HepG2 (cell line): ENCODE measurements around the gene GRM8. TPM values are rescaled to one million over a fixed set of nuclear protein-coding genes. Genes with fewer than 3 reads are reported as not detected.

ENCODE experiments used
- ATAC-seq: fragments of 200-7000 bp; cut with Tn5 transposase; 3 replicates; pipeline ENCODE4 v1.9.1; 2020; ENCODE audit warnings: mild to moderate bottlenecking, moderate library complexity
- BruUV-seq: library from RNA; stranded (reverse); fragments of 400-500 nt; replicated peaks from 2 replicates; lab custom pipeline; 2021; lab: Mats Ljungman, UMichigan
- CTCF ChIA-PET: fragments of 300-600 bp; formaldehyde crosslinking; extraction: SDS; loops from one replicate; lab custom pipeline; 2021; ENCODE audit warnings: low total read pairs, inconsistent platforms, low intra/inter-chr PET ratio; lab: Yijun Ruan, JAX
- POLR2A ChIA-PET: fragments of 350-600 bp; sonication (Branson Sonifier 250); formaldehyde crosslinking; loops from one replicate; lab custom pipeline; 2020; ENCODE audit warnings: antibody characterized with exemption, inconsistent platforms; lab: Yijun Ruan, JAX
- DNase-seq: peaks from one replicate; pipeline ENCODE4 v3.0.0-alpha.2; 2015; ENCODE audit warnings: low spot score
- FAIRE-seq: peaks from 3 replicates; lab custom pipeline; 2011; peaks lifted over from hg19 to GRCh38; lab: Jason Lieb, UNC
- H2AFZ ChIP-seq: one replicate; pipeline ENCODE4 v1.6.1; 2011; ENCODE audit warnings: low read length, inconsistent platforms
- H3K27ac ChIP-seq: fragments of 300-600 bp; 3 replicates; pipeline ENCODE4 v1.8.0; 2011; ENCODE audit warnings: mixed run types, mild to moderate bottlenecking, mixed read lengths, low read length, inconsistent platforms; ENCODE audit not compliant: insufficient read depth; ENCODE audit errors: extremely low read length
- H3K27me3 ChIP-seq, 2 experiments: fragments of 200-600 bp in 1 of 2; 2 replicates in 1 of 2; 3 replicates in 1 of 2; pipeline versions ENCODE4 v1.6.0 to v1.8.0; 2011; ENCODE audit warnings: low read length in 2 of 2, mild to moderate bottlenecking in 2 of 2, moderate library complexity in 2 of 2, inconsistent platforms in 1 of 2; ENCODE audit not compliant: insufficient read depth in 2 of 2, control insufficient read depth in 1 of 2
- H3K36me3 ChIP-seq, 2 experiments: fragments of 200-600 bp in 1 of 2; replicated peaks in 1 of 2; 2 replicates in 1 of 2; 3 replicates in 1 of 2; pipeline versions ENCODE4 v1.5.1 to v1.8.0; 2011; ENCODE audit warnings: low read length in 2 of 2, inconsistent platforms in 1 of 2; ENCODE audit not compliant: insufficient read depth in 2 of 2, control insufficient read depth in 1 of 2
- H3K4me1 ChIP-seq: 2 replicates; pipeline ENCODE4 v1.5.1; 2012; ENCODE audit warnings: low read length, inconsistent platforms; ENCODE audit not compliant: insufficient read depth
- H3K4me2 ChIP-seq: 2 replicates; pipeline ENCODE4 v1.6.0; 2011; ENCODE audit warnings: low read depth, low read length, inconsistent platforms
- H3K4me3 ChIP-seq, 3 experiments: fragments of 200-600 bp in 1 of 3; sonication (generic), shearing (Covaris generic) in 1 of 3; replicated peaks in 1 of 3; 2 replicates each; pipeline ENCODE4 v1.5.1; 2011 to 2016; ENCODE audit warnings: low read length in 3 of 3, inconsistent platforms in 2 of 3, low read depth in 2 of 3, mild to moderate bottlenecking in 2 of 3, control low read depth in 1 of 3, mixed read lengths in 1 of 3; ENCODE audit not compliant: insufficient read depth in 1 of 3
- H3K79me2 ChIP-seq: one replicate; pipeline ENCODE4 v1.6.1; 2011; ENCODE audit warnings: low read length, inconsistent platforms; ENCODE audit not compliant: insufficient read depth
- H3K9ac ChIP-seq: 2 replicates; pipeline ENCODE4 v1.6.0; 2011; ENCODE audit warnings: mild to moderate bottlenecking, low read depth, low read length, inconsistent platforms; ENCODE audit not compliant: insufficient read depth
- H3K9me3 ChIP-seq: 2 replicates; pipeline ENCODE4 v1.5.1; 2012; ENCODE audit warnings: mild to moderate bottlenecking, low read length
- H4K20me1 ChIP-seq: 2 replicates; pipeline ENCODE4 v1.6.0; 2011; ENCODE audit warnings: inconsistent platforms, mild to moderate bottlenecking, low read length, moderate library complexity; ENCODE audit not compliant: insufficient read depth
- ARNT2 ChIP-seq: sonication (generic); formaldehyde crosslinking; IDR thresholded peaks from 2 replicates; pipeline ENCODE4 v1.8.0; 2022; ENCODE audit warnings: mild to moderate bottlenecking, low read depth, missing genetic modification reagents, moderate library complexity
- CAMTA2 ChIP-seq: sonication (generic); formaldehyde crosslinking; IDR thresholded peaks from 2 replicates; pipeline ENCODE4 v1.4.0; 2020; ENCODE audit warnings: mild to moderate bottlenecking, missing genetic modification reagents, borderline replicate concordance
- LCORL ChIP-seq, 2 experiments: fragments of 450-650 bp in 1 of 2; sonication (generic) in 1 of 2; formaldehyde crosslinking in 1 of 2; IDR thresholded peaks; 2 replicates each; pipeline versions ENCODE4 v1.5.0 to v1.6.1; 2017 to 2020; ENCODE audit warnings: antibody characterized with exemption in 1 of 2, missing genetic modification reagents in 1 of 2
- PRMT3 ChIP-seq: sonication (generic); formaldehyde crosslinking; IDR thresholded peaks from 2 replicates; pipeline ENCODE4 v1.8.1; 2022; ENCODE audit warnings: low read depth, mild to moderate bottlenecking, moderate library complexity, missing genetic modification reagents, borderline replicate concordance
- RBFOX2 ChIP-seq: fragments of 200-400 bp; formaldehyde crosslinking; IDR thresholded peaks from 2 replicates; pipeline ENCODE4 v1.6.1; 2017; ENCODE audit warnings: low read depth, mild to moderate bottlenecking, low read length
- RFX1 ChIP-seq: fragments of 450-650 bp; IDR thresholded peaks from 2 replicates; pipeline ENCODE4 v1.6.1; 2017
- SAFB2 ChIP-seq: sonication (generic); formaldehyde crosslinking; IDR thresholded peaks from 2 replicates; pipeline ENCODE4 v1.5.1; 2020; ENCODE audit warnings: missing genetic modification reagents, low read depth, mild to moderate bottlenecking, borderline replicate concordance
- SOX6 ChIP-seq, 2 experiments: fragments of 450-650 bp in 1 of 2; sonication (generic) in 1 of 2; formaldehyde crosslinking in 1 of 2; IDR thresholded peaks; 2 replicates each; pipeline versions ENCODE4 v1.4.0 to v1.6.1; 2017 to 2020; ENCODE audit warnings: antibody characterized with exemption in 1 of 2, mild to moderate bottlenecking in 1 of 2, missing genetic modification reagents in 1 of 2
- ZNF12 ChIP-seq: sonication (generic); formaldehyde crosslinking; IDR thresholded peaks from 2 replicates; pipeline ENCODE4 v1.5.0; 2020; ENCODE audit warnings: missing genetic modification reagents
- ZNF549 ChIP-seq: sonication (generic); formaldehyde crosslinking; IDR thresholded peaks from 2 replicates; pipeline ENCODE4 v1.5.0; 2020; ENCODE audit warnings: missing genetic modification reagents
- ZNF670 ChIP-seq: sonication (generic); formaldehyde crosslinking; IDR thresholded peaks from 2 replicates; pipeline ENCODE4 v1.8.0; 2022; ENCODE audit warnings: mild to moderate bottlenecking, missing genetic modification reagents, borderline replicate concordance
- WGBS: methylation state at CpG from one replicate; pipeline ENCODE4 v1.1.6; 2017; ENCODE audit warnings: low lambda C conversion rate; 5-methylcytosine and 5-hydroxymethylcytosine counted together
- in situ Hi-C: cut with HindIII; loops from 2 replicates; pipeline ENCODE4 v1.10.0; 2017; ENCODE audit warnings: low pct_unique_long_range_greater_than_20kb; ENCODE audit not compliant: extremely low pct_ligation_motif_present
- intact Hi-C: fragments of 100-400 bp; cut with micrococcal nuclease; formaldehyde crosslinking; loops from one replicate; pipeline ENCODE4 v1.10.0; 2022; ENCODE audit not compliant: unreplicated experiment
- polyA plus RNA-seq, 8 experiments: library from polyadenylated mRNA; depleted of rRNA in 3 of 8; stranded (reverse) in 7 of 8; unstranded in 1 of 8; fragments of >200 nt; fragmentation: Illumina TruSeq in 4 of 8; extraction: Trizol in 4 of 8; gene quantifications; 2 replicates each; pipeline versions ENCODE4 v1.2.1 to v1.2.3, GENCODE V29; 2011 to 2016; ENCODE audit warnings: low read depth in 4 of 8, missing spikeins in 1 of 8, mixed read lengths in 1 of 8; ENCODE audit not compliant: insufficient read depth in 1 of 8
- total RNA-seq, 5 experiments: library from RNA; depleted of rRNA; stranded (reverse); fragments of >200 nt; fragmentation: Illumina TruSeq; extraction: Trizol; gene quantifications; 2 replicates each; pipeline ENCODE4 v1.2.3, GENCODE V29; 2016; ENCODE audit warnings: low read depth in 1 of 5
- TF ChIP-seq, protein P1 (sequence below): sonication (generic); formaldehyde crosslinking; IDR thresholded peaks from 2 replicates; pipeline ENCODE4 v1.4.0; 2020; ENCODE audit warnings: missing genetic modification reagents, borderline replicate concordance
- TF ChIP-seq, protein P2 (sequence below): sonication (generic); formaldehyde crosslinking; IDR thresholded peaks from 2 replicates; pipeline ENCODE4 v1.4.0; 2020; ENCODE audit warnings: missing genetic modification reagents
- TF ChIP-seq, protein P3 (sequence below): sonication (generic); formaldehyde crosslinking; IDR thresholded peaks from 2 replicates; pipeline ENCODE4 v1.8.0; 2022; ENCODE audit warnings: missing genetic modification reagents, mild to moderate bottlenecking, moderate library complexity, borderline replicate concordance
- TF ChIP-seq, protein P4 (sequence below): sonication (generic); formaldehyde crosslinking; IDR thresholded peaks from 2 replicates; pipeline ENCODE4 v1.4.0; 2020; ENCODE audit warnings: mild to moderate bottlenecking, low read depth, missing genetic modification reagents

The GRM8 gene
- total and polyA plus RNA-seq, 2 of the 13 experiments (the other 11 are each of a cell fraction or from before 2014, with no cell fraction given), result not detected

DNA sequence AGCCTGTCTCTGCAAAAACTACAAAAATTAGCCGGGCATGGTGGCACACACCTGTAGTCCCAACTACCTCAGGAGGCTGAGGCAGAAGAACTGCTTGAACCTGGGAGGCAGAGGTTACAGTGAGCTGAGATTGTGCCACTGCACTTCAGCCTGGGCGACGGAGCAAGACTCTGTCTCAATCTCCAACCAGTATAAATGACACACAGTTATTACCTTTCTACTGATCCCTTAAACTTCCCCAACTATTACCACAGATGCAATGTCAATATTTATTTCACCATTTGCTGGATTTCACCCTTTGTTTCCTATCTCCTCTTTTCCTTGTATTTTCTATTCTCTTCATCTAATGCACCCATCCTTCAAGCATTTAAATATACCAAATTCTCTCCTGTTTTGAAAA is 431.8 kb downstream of the GRM8 start (continued):
- TF ChIP-seq, protein P1, sequence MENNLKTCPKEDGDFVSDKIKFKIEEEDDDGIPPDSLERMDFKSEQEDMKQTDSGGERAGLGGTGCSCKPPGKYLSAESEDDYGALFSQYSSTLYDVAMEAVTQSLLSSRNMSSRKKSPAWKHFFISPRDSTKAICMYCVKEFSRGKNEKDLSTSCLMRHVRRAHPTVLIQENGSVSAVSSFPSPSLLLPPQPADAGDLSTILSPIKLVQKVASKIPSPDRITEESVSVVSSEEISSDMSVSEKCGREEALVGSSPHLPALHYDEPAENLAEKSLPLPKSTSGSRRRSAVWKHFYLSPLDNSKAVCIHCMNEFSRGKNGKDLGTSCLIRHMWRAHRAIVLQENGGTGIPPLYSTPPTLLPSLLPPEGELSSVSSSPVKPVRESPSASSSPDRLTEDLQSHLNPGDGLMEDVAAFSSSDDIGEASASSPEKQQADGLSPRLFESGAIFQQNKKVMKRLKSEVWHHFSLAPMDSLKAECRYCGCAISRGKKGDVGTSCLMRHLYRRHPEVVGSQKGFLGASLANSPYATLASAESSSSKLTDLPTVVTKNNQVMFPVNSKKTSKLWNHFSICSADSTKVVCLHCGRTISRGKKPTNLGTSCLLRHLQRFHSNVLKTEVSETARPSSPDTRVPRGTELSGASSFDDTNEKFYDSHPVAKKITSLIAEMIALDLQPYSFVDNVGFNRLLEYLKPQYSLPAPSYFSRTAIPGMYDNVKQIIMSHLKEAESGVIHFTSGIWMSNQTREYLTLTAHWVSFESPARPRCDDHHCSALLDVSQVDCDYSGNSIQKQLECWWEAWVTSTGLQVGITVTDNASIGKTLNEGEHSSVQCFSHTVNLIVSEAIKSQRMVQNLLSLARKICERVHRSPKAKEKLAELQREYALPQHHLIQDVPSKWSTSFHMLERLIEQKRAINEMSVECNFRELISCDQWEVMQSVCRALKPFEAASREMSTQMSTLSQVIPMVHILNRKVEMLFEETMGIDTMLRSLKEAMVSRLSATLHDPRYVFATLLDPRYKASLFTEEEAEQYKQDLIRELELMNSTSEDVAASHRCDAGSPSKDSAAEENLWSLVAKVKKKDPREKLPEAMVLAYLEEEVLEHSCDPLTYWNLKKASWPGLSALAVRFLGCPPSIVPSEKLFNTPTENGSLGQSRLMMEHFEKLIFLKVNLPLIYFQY, result no peak
- no peak for TF ChIP-seq ZNF670 (CRISPR knock-in tag)

DNA sequence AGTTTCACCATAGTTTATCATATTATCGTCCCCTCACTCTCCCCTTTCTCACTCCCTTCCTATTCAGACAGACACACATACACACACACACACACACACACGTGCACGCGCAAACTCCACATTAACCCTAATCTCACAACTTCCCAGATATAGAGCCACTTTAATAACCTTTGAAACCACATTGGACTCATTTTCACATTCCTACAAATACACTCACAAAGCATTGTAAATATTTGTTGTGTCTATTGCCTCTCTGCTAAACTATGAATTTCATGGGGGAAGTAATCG is 433.6 kb downstream of the GRM8 start:
- Histone ChIP-seq H3K79me2 (no peaks in the 10 kb centered on the region), H3K9me3 (no peaks in the 10 kb centered on the region), H3K4me3 (no peak overlapping the region), H3K4me2 (no peak overlapping the region), H2AFZ (no peak overlapping the region), H3K27ac (no peak overlapping the region), H3K36me3 (no peaks in the 10 kb centered on the region), H3K4me1 (no peaks in the 10 kb centered on the region), H4K20me1 (no peaks in the 10 kb centered on the region), H3K27me3 (no peaks in the 10 kb centered on the region), H3K9ac (no peak overlapping the region)
- POLR2A ChIA-PET, result no interaction called here
- CTCF ChIA-PET, result no interaction called here
- ATAC-seq (no peak), DNase-seq (no peak), FAIRE-seq (no peak)
- in situ Hi-C loops (loop anchor here (25.0 kb wide), 1 partner anchor 693 kb away; no protein-coding TSS in a partner anchor), intact Hi-C loops (no loop called here)
- under 1% methylated on average over 5 of the region's 5 CpGs for WGBS
- BruUV-seq, result no TSS peak
- TF ChIP-seq, protein P2, sequence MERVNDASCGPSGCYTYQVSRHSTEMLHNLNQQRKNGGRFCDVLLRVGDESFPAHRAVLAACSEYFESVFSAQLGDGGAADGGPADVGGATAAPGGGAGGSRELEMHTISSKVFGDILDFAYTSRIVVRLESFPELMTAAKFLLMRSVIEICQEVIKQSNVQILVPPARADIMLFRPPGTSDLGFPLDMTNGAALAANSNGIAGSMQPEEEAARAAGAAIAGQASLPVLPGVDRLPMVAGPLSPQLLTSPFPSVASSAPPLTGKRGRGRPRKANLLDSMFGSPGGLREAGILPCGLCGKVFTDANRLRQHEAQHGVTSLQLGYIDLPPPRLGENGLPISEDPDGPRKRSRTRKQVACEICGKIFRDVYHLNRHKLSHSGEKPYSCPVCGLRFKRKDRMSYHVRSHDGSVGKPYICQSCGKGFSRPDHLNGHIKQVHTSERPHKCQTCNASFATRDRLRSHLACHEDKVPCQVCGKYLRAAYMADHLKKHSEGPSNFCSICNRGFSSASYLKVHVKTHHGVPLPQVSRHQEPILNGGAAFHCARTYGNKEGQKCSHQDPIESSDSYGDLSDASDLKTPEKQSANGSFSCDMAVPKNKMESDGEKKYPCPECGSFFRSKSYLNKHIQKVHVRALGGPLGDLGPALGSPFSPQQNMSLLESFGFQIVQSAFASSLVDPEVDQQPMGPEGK (CRISPR knock-in tag), result no peak
- no peak for TF ChIP-seq SOX6 (IDR thresholded peaks at IDR 0.05)
- no peak for TF ChIP-seq SOX6 (CRISPR knock-in tag; IDR thresholded peaks at IDR 0.05)
- no peak for TF ChIP-seq CAMTA2 (CRISPR knock-in tag)
- no peak for TF ChIP-seq ARNT2
- TF ChIP-seq LCORL (IDR thresholded peaks at IDR 0.05), result no peak
- no peak for TF ChIP-seq LCORL (CRISPR knock-in tag; IDR thresholded peaks at IDR 0.05)
- TF ChIP-seq ZNF549, result no peak
- TF ChIP-seq, protein P3, sequence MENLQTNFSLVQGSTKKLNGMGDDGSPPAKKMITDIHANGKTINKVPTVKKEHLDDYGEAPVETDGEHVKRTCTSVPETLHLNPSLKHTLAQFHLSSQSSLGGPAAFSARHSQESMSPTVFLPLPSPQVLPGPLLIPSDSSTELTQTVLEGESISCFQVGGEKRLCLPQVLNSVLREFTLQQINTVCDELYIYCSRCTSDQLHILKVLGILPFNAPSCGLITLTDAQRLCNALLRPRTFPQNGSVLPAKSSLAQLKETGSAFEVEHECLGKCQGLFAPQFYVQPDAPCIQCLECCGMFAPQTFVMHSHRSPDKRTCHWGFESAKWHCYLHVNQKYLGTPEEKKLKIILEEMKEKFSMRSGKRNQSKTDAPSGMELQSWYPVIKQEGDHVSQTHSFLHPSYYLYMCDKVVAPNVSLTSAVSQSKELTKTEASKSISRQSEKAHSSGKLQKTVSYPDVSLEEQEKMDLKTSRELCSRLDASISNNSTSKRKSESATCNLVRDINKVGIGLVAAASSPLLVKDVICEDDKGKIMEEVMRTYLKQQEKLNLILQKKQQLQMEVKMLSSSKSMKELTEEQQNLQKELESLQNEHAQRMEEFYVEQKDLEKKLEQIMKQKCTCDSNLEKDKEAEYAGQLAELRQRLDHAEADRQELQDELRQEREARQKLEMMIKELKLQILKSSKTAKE (CRISPR knock-in tag), result no peak
- no peak for TF ChIP-seq RFX1
- no peak for TF ChIP-seq PRMT3 (CRISPR knock-in tag)
- no peak for TF ChIP-seq RBFOX2
- no peak for TF ChIP-seq SAFB2
- TF ChIP-seq ZNF12 (CRISPR knock-in tag), result no peak
- TF ChIP-seq, protein P4, sequence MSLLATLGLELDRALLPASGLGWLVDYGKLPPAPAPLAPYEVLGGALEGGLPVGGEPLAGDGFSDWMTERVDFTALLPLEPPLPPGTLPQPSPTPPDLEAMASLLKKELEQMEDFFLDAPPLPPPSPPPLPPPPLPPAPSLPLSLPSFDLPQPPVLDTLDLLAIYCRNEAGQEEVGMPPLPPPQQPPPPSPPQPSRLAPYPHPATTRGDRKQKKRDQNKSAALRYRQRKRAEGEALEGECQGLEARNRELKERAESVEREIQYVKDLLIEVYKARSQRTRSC (CRISPR knock-in tag), result no peak
